Fibroblast of skin of left quadriceps (primary cell): ENCODE data around the gene LBH.

Experiments used
- DNase-seq, 2 experiments: peaks; one replicate each; pipeline ENCODE4 v3.0.0-alpha.2; 2013; ENCODE audit warnings: low read depth in 2 of 2

The LBH gene

GRCh38 chr2:30273574-30273929 is 42.2 kb downstream of the LBH start:
- DNase-seq, result no peak

DNA sequence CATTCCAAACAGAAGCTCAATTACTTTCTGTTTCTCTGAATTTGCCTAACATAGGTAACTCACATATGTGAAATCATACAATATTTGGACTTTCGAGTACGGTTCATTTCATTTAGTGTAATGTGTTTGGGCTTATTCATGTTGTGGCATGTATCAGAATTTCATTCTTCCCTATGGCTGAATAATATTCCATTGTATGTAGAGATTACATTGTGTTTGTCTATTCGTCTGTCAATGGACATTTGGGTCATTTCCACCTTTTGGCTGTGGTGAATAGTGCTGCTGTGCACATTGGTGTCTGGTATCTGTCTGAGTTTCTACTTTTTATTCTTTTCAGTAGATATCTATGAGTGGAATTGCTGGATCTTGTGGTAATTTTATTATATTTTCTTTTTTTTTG is 43.9 kb downstream of the LBH start:
- DNase-seq, result no peak

GRCh38 chr2:30276455-30276911 is 45.1 kb downstream of the LBH start:
- no peak for DNase-seq

DNA sequence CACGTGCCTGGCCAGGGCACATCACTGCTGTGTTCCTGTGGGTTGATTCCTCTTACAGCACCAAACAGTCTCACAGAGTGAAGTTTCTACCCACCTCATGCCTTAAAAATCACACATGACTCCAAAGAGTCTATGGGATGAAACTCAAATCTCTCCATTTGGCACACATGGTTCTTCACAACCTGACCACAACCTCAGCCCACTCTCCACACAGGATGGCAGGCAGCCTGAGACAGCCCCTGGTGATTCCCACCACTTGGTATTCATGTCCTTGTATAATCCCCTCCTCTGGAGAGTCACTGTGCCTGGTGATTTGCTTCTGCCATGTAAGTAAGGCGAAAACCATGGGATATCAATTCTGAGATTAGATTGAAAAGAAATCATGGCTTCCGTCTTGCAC is 46.2 kb downstream of the LBH start:
- DNase-seq, result no peak

DNA sequence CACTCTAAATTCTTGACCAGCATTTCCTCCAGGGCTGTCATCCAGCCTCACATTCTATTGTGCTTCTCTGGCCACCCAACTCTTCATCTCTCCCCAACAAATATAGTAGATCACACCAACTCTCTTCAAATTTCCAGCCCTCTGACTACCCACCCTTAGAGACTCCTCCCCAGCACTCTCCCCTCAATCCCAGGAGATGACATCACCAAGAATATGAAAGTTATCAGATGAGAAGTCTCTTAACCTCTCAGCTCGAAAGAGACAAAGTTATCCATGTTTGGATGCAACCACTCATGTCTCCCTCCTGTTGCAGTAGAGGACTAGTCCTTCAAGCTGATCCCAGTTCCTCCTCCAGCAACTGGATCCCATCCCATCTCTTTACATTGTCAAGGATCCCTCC is 47.1 kb downstream of the LBH start:
- no peak for DNase-seq

GRCh38 chr2:30280596-30281434 is 49.5 kb downstream of the LBH start:
- no peak for DNase-seq

- DNase-seq, result no peak
Measured at GRCh38 chr2:30282081-30282480, 50.7 kb downstream of the LBH start.

DNA sequence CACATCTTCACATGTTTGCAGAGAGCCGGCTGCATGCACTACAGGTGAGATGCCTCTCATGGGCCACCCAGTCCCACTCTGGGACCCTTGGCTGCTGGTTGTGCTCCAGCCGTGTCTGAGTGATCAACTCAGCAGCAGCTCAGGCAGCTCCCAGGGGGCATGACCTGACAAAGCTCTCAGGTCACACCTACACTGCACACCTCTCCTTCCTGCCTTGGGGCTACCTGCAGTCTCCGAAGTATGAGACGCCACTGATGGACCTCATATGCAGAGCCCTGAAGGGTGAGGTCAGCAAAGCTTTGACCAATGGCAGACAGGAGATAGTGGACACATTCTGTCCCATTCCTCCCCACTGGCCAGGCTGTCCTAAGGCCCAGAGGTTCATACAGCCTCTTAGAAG is 51.4 kb downstream of the LBH start:
- no peak for DNase-seq

GRCh38 chr2:30283931-30284565 is 52.7 kb downstream of the LBH start:
- DNase-seq, result no peak

DNA sequence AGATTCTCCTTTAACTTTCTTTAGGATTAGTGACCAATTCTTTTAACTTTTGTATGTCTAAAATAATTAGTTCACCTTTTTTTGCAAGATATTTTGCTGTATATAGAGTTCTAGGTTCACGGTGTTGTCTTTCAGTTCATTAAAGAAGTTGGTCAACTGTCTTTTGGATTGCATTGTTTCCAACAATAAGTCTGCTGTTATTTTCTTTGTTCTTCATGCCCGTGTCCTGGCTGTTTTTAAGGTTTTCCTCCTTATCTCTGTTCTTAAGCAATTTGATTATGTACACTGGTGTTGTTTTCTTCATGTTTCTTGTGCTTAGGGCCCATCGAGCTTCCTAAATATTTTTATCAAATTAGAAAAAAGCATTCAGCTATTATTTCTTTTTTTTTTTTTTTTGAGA is 54.4 kb downstream of the LBH start:
- DNase-seq, result no peak

GRCh38 chr2:30287190-30287840 is 56.0 kb downstream of the LBH start:
- DNase-seq, result no peak

DNA sequence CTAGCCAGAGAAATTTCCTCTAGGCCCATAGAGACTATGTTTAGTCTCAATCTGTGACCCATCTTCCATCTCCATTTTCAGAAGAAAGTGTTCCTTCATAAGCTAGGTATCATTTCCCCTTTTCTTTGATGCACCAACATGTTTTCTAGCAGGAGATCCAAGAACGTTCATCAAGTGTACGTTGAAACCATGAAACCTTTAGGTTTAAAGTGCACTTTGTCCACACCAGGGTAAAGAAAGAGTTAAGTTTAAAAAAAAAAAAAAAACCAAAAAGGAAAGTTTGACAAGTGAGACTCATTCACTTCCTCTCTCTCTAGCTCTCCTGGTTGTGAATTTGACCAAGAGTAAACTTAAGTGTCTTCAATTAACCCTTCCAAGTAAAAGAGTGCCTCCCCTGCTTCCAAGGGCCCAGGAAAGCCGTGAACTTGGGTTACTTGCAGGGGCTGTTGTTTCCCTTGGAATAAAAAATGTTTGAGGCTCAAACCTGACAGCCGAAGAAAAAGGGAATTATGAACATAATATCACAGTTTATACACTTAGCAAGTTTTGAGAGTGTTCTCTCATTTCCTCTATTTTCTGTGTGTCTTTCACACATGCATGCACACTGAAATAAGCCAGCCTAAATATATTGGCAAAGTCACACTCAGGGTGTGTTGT is 56.7 kb downstream of the LBH start:
- DNase-seq, result no peak

GRCh38 chr2:30288561-30288960 is 57.2 kb downstream of the LBH start:
- peak; percentile 66 for DNase-seq

DNA sequence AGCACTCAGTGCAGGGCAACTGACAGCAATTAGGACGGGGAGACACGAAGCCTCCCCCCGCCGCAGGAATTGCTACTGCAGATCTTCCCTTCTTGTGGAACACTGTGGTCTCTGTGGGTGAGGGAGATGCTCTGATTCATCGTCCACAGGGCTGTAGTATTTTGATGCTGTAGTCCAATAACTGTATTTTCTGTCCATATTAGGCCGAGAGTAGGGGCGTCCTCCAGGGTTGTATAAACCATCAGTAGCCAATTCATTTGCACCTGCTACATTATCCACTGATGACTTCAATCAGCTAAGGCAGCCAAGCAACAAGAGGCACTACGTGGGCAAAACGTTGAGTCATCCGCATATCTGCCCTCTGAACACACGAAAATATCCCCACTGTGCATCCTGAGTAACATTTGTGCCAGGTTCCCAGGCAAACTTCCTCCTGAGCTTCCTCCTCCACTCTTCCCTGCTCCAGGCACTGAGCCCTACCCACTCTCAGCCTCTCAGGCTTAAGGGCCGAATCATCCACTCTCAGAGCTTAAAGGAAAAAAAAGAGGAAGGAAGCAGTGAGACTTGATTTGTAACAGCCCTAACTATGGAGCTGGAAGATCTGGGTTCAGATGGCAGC is 62.1 kb downstream of the LBH start:
- peak in 1 of 2 experiments; percentile 20 for DNase-seq

DNA sequence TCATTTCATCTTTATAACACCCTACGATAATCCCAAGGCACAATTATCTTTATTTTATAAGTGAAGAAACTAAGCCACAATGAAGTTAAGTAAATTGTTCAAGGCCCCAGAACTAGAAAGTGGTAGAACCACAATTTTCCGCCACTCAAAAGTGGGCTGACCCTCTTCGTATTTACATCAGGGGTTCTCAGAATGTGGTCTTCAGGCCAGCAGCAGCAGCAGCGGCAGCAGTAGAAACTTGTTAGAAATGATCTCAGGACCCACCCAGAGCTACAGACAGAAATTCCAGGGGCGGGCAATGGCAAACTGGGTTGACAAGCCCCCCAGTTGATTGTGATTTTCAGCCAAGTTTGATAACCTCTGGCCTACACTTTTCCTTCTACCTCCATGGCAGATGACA is 62.8 kb downstream of the LBH start:
- no peak for DNase-seq

GRCh38 chr2:30296496-30296895 is 65.2 kb downstream of the LBH start:
- no peak for DNase-seq

GRCh38 chr2:30298302-30298701 is 67.0 kb downstream of the LBH start:
- DNase-seq, result no peak

GRCh38 chr2:30300122-30300455 is 68.8 kb downstream of the LBH start:
- DNase-seq, result no peak

DNA sequence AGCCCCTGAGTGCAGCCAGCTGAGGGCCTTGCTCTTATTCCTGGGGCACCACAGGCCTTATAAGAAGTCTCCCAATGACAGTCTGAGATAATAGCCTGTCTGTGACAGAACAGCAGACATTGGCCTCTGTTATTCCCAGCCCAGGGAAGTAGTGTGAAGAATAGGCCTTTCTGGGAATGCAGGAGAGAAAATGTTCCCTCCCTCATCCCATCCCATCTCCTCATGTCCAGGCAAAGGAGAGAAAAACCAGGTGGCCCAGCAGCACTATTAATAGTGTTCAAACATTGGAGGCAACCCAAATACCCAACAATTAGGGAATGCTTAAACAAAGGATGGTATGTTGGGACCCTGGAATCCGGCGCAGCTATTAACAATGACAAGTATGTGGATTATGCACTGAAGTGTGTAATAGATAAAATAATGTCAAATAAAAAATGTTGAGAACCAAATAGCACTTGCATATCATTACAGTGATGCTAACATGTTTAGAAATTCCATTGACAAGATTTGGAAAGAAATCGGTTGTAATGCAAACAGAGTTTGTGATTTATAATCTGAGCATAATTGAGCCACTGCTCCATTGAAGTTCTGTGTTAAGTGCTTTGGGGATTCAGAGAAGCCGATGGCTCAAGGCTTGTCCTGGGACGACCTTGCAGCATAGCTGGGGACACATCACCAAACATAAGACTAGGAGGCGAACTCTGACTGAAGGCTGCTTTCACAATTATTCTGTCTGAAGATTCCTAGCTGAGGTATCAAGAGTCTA is 69.3 kb downstream of the LBH start:
- DNase-seq, result peak; percentile 80 to 84

DNA sequence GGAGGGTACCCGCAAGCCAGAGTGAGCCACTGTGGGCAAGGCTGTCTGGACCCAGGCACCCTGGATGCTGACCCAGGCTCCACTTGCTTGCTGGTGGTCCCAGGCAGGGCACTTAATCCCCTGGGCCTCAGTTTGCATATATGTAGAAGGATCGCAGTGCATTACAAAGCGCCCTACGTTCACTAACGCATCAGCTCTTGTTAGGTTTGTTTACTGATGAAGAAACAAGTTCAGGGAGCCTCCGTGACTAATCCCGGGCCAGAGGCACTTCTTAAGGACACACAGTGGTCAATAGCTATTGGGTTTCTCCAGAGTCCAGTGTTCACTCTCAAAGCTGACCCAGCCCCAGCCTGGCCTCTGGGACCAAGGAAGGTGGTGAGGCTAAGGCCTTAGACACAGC is 70.2 kb downstream of the LBH start:
- no peak for DNase-seq

- DNase-seq, result no peak
Measured at GRCh38 chr2:30302566-30302965, 71.2 kb downstream of the LBH start.
